ENCODE data around the gene TBCCD1.
"Not testable (repeated sequence)": the region's sequence is repeated elsewhere in the genome, so short reads cannot be mapped to it uniquely, and the experiment has no call there.

Gene TBCCD1

GRCh38 chr3:186549497-186549896 lies 17.6 kb downstream of the TBCCD1 start:
- no peak for DNase-seq

- DNase-seq: no peak
These were observed 22.9 kb downstream of the TBCCD1 start, which contains the start of gene CRYGS for GRCh38 chr3:186544281-186544680. Gene CRYGS (minus strand): TSS chr3:186544380. CDS start chr3:186544326, 54 bp downstream.

DNA sequence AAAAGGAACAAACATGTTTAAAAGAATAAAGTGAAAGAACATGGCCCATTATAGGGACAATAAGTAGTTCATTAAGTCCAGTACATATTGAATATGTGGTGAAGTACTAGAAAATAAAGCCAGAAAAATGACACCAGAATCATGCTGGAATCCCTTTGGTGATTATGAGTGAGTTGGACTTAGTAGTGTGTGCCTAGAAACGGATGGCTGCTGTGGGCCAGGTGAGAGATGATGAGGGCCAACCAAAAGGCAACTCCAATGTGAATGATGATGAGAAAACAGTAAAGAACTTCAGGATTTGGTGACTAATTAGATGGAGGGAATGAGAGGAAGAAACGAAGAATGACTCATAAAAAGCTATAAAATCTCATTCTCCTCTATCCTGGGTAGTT lies 26.3 kb downstream of the TBCCD1 start:
- no peak for DNase-seq

GRCh38 chr3:186540221-186540834 lies 26.8 kb downstream of the TBCCD1 start:
- peak; percentile 81 for DNase-seq

DNA sequence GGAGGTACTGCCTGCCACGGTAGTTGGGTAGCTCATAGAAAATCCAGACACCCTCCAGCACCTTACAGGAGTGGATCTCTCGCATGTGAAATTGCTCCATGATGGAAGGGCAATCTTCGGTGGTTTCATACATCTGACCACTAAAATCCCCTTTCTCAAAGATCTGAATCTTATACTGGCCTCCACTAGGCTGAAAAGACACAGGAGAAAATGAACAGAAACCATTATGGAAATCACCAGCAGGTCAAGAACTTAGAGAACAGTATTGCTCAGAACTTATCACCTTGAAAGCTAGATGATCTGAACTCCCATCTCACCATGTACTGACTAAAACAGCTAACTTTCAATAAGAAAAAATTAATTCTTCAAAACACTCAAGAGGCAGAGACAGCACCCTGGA lies 28.4 kb downstream of the TBCCD1 start:
- DNase-seq: no peak

GRCh38 chr3:186536883-186537844 lies 30.0 kb downstream of the TBCCD1 start:
- no peak for DNase-seq

DNA sequence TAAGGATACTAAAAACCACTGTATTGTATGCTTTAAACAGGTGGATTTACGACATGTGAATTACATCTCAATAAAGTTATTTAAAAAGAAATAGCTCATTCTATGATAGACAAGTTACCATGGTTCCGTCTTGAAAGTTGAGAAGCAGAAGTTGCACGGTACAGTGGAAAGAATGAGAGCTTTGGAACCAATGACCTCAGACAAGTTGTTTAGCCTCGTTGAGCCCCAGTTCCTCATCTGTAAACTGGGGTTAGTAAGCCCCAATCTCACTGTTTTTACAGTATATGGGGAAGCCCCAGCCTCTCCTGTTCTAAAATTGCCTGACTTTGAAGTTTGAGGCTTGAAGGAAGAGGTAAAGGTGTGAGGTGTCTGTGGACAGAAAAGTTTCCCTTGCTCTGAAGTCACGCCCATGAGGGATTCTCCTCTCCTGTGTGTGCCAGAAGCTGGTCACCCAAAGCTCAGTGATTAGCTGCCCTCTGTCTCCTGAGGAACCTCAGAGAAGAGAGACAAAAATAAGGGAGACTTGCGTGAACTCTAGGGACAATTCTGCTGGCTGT lies 32.9 kb downstream of the TBCCD1 start:
- DNase-seq: no peak

DNA sequence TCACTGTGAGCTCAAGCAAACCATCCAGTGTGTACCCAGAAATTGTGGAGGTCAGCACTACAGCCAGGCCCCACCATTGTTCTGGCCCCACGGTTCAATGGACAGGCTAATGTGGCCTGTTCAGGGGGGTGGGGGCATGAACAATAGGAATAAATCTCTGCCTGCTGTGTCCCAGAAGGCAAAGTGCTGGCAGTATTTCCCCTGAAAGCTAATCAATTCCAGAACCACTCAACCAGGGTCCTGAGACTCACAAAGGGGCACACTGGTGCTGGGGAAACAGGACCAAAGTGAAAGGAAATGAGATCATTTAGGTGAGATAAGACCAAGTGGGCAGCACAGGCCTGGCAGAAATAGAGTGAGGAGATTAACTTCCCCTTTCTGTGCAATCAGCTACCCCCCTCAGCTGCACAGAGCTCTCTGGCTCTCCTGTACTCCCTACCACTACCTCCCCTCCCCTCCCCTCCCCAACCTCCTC lies 34.5 kb downstream of the TBCCD1 start:
- DNase-seq: no peak

- not testable (repeated sequence) for DNase-seq
These were observed 35.4 kb downstream of the TBCCD1 start for GRCh38 chr3:186531694-186532093.

DNA sequence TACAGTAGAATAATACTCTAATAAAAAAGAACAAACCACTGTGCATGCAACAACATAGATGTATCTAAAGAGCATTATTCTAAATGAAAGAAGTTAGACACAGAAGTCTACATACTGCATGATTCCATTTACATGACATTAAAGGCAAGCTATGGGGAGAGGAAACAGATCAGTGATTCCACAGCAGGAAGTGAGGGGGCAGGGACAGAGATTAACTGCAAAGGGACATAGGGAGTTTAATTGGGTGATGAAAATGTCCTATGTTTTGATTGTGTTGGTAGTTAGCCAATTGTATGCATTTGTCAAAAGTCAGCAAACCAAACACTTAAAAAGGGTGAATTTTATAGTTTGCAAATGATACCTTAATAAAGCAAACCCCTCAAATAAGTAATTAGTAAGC lies 36.7 kb downstream of the TBCCD1 start:
- no peak for DNase-seq

DNA sequence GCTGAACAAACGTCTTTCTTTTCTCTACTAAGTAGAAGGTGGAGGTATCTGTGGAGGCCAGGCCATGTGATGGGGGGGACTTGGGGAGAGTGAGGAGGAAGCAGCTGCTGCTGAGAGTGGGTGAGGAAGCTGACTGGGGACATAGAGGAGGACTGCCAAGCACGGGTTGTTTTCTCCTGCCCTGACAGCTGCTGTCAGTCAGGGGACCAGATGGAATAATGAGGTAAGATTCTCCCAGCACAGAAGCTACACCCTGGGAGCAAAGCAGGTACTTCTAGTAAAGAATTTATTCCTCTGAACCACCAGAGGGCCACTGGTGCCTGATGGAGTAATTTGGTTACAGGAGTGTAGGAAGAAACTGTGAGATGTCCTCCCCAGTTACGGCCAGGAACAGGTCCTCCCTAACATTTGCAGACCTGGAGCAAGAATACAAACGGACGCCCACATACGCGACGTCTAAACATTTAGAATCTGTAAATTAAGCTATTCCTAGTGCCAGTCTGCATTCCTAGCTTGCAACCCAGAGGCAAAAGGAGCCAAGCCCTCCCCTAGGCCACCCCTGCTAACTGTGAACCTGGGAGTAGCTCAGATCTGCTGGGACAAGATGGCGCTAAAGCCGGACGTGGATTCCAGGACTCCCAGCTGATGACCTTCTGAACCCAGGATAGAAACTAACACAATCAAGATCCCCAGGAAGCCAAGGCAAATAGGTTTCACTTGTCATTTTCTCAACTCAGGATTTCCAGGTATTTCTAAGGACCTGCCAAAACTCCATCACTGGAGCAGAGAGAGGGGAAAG lies 37.7 kb downstream of the TBCCD1 start:
- DNase-seq: no peak

GRCh38 chr3:186526256-186526606 lies 40.9 kb downstream of the TBCCD1 start:
- DNase-seq: no peak

DNA sequence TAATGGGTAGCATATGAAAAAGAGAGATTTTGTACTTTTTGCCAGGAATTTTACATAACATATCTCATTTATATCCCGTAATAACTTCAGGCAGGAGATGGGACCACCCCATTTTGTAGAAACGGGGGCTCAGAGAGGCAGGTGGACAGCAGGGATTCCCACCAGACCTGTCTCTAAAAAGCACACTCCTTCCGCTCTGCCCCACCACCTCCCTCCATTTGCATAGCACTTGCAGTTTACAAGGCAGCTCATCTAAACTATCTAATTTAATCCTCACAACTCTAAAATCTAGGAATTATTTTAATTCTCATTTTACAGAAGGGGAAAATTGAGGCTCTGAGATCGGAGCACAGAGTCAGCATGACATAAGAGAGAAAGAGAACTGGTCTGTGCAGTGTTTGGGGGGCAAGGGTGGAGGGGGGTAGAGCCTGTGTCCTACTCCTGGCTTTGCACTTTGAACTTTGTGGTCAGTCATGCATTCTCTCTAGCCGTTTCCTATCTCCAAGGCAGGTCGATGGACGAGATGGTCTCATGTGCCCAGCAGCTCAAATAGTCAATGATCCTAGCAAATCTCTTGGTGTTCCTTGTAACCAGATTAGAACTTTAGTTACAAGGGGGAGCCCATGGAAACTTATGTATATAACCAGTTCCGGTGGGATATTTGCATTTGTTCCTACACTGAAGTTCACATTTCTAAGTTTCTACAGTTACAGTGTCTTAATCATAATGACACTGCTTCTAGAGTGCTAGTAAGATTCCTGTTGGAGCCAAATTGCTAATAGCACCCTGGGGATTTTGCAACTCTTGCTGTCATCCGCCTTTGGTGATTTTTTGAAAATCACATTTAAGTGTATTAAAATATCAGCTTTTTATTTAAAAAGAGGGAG lies 41.5 kb downstream of the TBCCD1 start:
- DNase-seq: no peak

DNA sequence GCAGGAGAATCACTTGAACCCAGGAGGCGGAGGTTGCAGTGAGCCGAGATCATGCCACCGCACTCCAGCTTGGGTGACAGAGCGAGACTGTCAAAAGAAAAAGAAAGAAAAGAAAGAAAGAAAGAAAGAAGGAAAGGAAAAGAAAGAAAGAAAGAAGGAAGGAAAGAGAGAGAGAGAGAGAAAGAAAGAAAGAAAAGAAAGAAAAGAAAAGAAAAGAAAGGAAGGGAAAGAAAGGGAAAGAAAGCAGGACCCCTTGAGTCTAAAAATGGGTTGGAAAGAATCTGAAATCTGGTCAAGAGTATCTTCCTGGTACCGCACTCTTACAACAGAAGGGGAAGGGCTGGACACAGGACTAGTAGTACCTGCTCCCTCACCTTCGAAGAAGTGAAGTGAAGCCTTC lies 42.5 kb downstream of the TBCCD1 start:
- no peak for DNase-seq

DNA sequence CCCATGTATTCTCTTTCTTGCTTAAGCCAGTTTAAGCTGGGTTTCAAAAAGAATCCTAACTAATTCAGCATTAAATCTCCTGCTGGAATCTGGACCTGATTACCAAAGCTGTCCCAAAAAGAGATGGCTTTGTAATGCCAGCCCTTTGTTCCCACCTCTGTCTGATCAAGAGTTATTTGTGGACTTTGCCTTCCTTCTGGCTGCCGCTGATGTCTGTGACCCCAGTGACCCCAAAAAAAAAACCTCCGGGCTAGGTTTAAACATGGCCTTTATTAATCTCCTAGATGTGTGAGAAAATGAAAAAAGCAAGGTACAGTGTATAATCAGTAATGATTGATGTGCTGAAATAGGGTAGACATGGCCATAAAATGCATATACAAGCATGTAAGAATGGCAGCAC lies 43.7 kb downstream of the TBCCD1 start:
- no peak for DNase-seq

DNA sequence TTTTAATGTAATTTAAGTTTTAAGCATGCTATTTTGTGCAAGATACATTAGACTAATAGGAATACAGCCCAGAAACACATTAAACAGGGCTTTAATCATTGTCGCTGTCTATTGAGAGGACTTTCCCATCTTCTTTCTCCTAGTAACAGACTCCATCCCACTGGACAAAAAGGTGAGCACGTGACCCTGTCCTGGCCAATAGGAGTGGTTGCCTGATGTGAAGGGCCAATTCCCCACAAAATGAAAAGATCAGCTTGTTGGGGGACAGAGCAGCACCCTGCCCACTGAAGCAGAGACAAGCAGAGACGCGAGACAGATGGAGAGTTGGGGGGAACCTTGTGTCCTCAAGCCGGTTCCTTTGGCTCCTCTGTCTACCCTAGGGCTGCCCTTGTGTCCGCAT lies 44.1 kb downstream of the TBCCD1 start:
- no peak for DNase-seq

DNA sequence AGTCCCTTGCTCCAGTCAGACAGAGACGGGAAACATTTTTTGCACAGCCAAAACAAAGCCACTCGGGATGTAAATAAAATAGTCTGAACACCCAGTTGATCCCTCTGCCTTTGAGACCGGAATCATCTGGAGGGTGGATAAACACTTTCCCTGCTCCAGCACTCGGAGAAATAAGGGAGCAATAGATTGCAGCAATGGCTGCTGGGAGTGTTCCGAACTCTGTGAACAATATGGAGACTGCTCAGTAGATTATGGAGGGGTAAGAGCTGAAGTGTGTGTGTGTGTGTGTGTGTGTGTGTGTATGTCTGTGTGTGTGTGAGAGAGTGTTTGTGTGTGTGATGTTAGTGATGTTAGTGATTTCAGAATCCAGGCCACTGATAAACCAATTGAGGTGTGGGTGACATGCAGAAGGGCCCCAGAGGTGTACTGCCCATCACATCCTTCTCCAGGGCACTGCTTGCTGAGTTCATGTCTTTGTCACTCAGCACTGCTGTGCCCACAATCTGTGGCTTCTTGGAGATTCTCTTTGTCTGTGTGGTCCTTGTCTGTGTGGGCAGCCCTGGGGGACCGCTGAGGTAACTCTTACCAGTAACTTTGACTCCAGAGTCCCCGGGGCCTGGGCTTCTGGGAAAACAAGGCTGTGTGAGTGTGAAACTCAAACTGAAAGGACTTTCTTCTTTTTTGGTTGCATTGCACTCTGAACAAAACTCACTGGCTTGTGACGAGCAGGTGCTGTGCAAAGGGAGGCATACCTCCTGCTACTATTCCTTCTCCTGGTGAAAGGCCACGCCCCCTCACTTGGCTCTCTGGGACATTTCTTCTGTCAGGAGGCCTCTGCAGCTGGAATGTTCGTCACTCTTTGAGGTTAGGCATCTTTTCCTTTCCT lies 45.9 kb downstream of the TBCCD1 start:
- DNase-seq: no peak

- DNase-seq: no peak
These were observed 46.7 kb downstream of the TBCCD1 start for GRCh38 chr3:186520431-186520830.

DNA sequence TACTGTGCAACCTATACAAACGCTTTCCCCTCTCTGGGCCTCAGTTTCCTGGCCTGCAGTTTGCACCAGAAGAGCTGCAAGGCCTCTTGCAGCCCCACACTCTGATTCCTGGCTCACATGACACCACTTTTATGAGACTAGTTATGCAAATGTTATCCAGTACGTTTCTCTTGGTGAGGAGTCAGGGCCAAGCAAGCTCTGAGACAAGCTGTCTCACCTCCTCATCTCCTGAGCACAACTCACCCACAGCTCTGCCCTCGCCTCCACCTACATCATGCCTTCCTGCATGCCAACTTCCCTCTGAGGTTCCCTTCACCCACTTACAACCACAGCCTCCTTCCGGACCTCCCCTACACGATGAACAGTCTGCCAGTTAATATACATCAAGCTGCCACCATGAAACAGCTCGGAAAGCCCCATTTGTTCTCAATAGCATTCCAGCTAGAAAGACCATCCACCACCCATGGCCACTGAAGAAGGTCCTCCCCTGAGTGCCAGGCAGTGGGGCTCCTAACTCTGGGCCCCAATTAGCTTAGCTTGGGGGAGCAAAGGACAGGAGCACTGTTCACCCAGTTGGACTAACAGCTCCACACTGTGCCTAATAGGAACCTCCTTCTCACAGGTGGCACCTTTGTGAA lies 48.0 kb downstream of the TBCCD1 start:
- DNase-seq: no peak

- no peak for DNase-seq
These were observed 49.9 kb downstream of the TBCCD1 start for GRCh38 chr3:186517218-186517617.

Measured in NCI-H69 (cell line).